ENCODE data around the gene C15orf62.

The C15orf62 gene, protein sequence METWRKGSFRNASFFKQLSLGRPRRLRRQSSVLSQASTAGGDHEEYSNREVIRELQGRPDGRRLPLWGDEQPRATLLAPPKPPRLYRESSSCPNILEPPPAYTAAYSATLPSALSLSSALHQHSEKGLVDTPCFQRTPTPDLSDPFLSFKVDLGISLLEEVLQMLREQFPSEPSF

DNA sequence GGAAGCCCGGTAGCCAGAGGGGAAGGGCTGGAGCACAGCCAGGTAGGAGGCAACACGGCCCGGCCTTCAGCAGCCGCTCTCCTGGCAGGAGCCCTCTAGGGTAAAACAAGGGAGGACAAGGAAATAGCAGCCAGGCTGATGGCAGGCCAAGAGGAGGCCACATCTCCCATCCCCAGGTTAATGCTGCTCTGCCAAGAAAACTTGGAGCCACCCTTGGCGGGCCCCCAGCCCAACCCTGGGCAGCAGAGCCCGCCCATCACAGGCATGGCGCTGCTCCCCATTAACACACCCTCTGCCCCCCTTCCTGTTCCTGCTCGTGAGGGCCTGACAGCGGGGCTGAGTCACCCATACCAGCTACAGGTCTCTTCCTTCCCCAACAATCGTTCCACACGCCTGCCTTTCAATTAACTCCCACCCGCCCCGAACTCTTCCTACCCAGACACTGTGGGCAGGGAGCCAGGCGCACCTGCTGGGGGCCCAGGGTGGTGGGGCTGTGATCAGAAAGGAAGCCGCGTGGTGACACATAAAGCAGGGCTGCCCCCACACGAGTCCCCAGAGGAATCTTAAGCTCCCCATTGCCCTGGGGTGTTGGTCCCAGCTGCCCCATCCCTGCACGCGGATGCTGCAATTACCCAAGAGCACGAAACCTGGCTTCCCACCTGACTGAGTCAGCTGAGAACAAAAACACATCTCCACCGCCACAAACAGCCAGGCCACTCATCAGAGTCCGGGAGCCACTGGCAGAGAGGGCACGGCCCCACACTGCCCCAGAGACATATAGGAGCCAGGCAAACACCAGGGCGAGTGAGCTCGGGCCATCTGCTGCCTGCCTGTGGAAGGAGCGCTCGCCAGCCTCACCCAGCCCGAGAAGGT, at the start of gene C15orf62:
Gene C15orf62, plus strand, starts transcription at position 707 of the 873 bp plus-strand sequence. CDS start 516 bp downstream, outside the sequence.
- peak; percentile 84 for DNase-seq (ENCODE audit: low read depth)

GRCh38 chr15:40721701-40722100, 48.1 kb upstream of the C15orf62 start:
- no peak for DNase-seq (ENCODE audit: low read depth)

- no peak for DNase-seq (ENCODE audit: low read depth)
Observed at GRCh38 chr15:40722354-40722753, 47.4 kb upstream of the C15orf62 start.

DNA sequence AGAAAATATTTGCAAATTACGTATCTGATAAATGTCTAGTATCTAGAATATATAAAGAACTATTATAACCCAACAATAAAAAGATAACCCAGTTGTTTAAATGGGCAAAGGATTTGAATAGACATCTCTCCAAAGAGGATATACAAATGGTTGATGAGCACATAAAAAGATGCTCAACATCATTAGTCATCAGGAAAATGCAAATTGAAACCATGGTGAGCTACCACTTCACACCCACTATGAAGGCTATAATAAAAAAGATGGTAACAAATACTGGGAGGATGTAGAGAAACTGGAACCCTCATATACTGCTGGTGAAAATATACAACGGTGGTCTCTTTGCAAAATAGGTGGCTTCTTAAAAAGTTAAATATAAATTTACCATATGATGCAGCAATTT, 46.8 kb upstream of the C15orf62 start:
- no peak for DNase-seq (ENCODE audit: low read depth)

- DNase-seq (ENCODE audit: low read depth) = no peak
Observed at GRCh38 chr15:40723919-40724318, 45.9 kb upstream of the C15orf62 start.

DNA sequence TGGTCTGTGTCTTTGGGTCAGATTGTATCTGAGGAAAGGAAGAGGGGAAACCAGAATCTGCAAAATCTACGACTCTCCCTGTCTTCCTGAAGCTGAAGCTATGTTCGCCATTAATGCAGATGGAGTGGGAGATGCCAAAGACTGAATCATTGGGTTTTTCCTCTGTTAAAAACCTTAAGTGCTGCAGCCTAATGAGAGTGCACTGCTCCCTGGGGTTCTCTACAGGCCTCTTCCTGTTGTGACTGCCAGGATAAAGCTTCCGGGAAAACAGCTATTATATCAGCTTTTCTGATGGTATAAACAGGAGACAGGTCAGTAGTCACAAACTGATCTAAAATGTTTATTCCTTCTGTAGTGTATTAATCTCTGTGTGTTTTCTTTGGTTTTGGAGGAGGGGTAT, 38.7 kb upstream of the C15orf62 start:
- DNase-seq (ENCODE audit: low read depth) = no peak

GRCh38 chr15:40736575-40736974, 33.2 kb upstream of the C15orf62 start:
- DNase-seq (ENCODE audit: low read depth) = no peak

DNA sequence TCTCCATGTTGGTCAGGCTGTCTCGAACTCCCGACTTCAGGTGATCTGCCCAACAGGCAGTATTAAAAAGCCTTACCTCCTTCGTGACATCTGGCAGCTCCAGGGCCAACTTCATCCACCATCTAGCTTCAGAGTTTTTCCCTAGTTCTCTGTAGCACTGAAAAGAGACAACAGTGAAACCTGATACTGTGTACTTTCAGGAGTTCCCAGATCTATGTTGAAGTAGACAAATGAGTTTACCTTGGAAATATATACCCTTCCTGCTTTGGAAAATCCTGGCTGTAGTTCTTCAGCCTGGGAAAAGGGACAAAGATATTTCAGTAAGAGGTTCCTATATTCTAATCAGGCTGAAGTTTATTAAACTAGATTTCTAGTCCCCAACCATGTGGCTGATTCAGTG, 32.7 kb upstream of the C15orf62 start:
- no peak for DNase-seq (ENCODE audit: low read depth)

DNA sequence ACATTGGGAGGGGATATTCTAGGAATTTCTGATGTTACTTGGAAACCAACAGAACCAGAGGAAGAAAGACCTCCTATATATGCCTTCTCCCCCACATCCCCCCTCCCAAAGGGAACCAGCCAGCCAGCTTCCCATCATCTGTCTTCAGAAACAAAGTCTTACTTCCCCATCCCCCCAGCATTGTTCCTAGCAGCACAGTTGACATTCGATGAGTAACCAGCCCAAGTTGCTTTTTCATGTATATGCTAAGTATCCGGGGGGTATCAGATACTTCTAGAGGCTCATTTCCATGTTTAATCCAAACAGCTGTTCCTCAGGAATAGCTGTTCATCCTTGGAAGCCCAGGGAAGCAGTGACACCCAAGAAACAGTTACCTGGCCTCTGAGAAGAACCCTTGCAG, 30.7 kb upstream of the C15orf62 start:
- no peak for DNase-seq (ENCODE audit: low read depth)

DNA sequence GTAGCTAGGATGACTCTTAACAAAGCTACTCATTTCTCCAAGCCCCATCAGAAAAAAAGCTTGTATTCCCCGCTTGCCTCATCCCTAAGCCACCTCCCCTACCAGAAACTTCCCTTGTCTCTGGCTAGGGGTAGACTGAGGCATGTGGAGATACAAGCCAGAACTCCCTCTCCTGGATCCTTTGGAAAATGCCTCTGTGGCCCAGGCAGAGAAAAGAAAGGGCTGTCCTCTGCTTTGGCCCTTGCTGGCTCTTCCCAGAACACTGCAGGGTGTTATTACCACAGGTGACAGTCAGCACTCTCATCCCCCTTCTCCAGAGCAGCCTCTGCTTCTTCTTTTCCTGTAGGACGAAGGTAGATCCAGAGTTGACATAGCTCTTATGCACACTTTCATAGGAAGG, 29.9 kb upstream of the C15orf62 start:
- no peak for DNase-seq (ENCODE audit: low read depth)

DNA sequence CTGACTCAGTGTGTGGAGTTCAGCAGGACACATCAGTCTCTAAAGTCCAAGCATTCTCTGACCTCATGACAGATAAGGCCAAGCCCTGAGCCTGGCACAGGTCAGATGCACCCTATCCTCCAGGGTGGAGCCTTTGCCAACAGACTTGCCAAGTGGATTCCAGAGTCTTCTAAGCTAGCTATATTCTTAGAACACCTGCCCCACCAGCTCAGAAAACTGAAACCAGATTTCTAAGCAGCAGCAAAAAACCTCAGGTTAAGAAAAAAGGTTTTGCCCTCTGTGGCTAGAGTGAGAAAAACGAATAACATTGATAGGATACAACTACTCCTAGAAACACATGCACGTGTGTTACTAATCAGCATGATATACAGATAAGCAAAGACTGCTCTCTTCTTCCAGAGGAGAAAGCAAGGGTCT, 26.3 kb upstream of the C15orf62 start:
- DNase-seq (ENCODE audit: low read depth) = no peak

- peak; percentile 31 for DNase-seq (ENCODE audit: low read depth)
Observed at GRCh38 chr15:40743921-40744814, 25.6 kb upstream of the C15orf62 start.

DNA sequence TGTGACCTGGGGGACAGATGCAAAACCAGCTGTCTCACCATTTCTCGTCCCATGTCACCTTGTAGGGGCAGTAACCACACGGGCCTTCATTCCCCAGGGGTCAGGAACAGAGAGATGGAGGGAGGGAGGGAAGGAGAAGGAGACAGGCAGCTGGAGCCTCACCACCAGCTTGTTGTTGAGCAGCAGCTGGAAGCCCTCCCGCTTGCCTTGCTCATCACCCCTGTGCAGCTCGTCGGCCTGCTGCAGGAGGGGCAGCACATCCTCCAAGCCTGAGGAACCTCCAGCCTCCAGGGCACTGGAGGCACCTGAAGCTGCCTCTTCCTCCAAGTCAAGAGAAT, 25.0 kb upstream of the C15orf62 start:
- no peak for DNase-seq (ENCODE audit: low read depth)

DNA sequence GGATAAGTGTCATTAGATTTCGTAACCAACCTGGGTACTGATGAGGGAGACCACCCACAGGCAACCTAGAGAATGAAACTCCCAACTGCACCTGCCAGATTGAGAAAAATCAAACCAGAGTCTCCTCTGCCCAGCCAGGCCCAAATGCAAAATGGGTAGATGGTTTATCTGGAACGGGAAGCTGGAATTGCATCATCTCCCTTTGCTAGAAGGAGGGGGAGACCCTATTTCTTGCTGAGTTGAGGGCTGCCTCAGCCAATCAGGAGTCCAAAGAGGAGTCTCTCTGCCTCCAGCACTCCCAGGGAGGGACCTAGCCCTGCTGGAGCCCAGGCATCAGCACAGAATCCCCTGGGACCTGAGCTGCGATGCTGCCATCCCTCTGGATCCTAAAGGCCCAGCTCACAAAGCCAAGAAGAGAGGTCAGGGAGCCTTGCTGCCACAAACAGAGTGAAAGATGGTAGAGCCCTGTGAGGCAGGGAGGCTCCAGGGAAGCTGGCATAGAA, 22.8 kb upstream of the C15orf62 start:
- no peak for DNase-seq (ENCODE audit: low read depth)

GRCh38 chr15:40747685-40748631, 21.8 kb upstream of the C15orf62 start:
- no peak for DNase-seq (ENCODE audit: low read depth)

- DNase-seq (ENCODE audit: low read depth) = no peak
Observed at GRCh38 chr15:40749151-40749630, 20.6 kb upstream of the C15orf62 start.

DNA sequence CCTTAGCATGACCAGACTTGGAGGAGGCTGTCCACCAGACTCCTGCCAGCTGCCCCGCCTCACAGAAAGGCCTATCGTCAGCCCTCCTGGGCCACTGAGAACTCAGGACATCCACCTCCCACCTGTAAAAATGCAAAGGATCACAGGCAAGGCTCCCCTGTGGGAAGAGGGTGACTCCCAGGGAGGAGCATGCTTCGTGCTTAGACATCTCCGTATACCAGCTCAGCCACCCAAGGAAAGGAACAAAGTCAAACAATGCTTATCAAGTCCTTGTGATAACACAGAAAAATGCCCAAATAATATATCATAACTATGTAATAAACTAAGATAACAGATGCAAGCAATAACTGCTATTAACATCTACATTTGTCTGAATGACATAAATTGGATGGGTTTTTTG, 18.9 kb upstream of the C15orf62 start:
- no peak for DNase-seq (ENCODE audit: low read depth)

GRCh38 chr15:40751745-40752144, 18.0 kb upstream of the C15orf62 start:
- no peak for DNase-seq (ENCODE audit: low read depth)

DNA sequence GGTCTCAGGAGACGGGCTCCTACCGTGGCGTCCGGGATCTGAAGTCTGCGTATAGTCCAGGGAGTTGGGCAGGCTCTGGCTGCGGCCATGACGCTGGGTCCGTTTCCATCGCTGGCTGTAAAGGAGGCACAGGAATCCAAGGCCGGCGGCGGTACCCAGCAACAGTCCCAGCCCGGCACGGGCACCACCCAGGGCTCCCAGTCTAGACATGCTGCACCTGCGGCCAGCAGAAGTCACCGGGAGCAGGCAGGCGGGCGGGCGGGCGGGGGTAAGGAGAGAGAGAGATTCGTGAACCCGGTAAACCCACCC, 15.3 kb upstream of the C15orf62 start:
- DNase-seq (ENCODE audit: low read depth) = no peak

DNA sequence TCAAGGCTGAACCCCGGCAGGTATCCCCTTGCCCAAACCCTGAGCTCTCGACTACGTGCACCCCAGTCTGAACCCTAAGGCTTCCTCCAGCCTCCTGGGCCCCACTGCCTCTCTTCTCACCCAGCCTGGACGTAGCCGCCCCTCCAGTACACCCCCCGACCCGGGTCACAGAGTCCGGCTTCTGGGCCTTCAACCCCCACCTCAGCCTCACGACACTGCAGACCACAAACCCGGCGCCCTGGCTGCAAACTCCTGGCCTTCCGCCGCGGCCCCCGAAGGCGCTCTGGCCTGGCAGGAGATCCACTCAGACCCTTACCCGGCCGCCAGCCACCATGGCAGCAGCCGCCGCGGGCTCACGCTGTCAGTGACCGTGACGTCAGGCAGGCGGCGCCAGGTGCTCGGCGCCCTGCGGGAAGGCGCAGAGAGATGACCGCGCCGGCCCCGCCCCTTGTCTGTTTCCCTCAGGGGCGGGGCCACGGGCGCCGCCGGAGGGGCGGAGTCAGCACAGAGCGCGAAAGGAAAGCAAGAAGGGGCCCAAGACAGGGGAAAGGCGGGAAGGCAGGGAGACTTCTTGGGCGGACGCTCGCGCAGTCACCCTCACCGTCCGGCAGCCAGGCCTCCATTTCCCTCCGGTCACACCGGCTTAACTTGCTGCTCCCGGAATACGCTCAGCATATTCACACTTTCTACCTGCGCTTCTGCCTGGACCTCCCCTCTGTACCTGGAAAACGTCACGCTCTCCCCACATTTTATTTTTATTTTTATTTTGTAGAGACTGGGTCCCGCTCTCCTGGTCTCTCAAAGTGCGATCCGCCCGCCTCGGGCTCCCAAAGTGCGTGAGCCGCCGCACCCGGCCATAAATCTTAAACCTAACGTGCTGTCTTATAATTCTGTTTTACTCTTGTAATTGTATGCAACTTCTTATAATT, 14.6 kb upstream of the C15orf62 start, which contains the start of gene RMDN3:
Gene RMDN3, minus strand, starts transcription at position 372 of the 929 bp plus-strand sequence. CDS start 471 bp downstream, outside the sequence.
- DNase-seq (ENCODE audit: low read depth) = peak; percentile 87

All from stimulated activated CD4-positive, alpha-beta T cell treated with anti-CD3 and anti-CD28 coated beads, Interleukin-2, amount 100 ng/mL, for 4 hours (primary cell).